ENCODE measurements around the gene CT47B1. TPM values are rescaled to one million over a fixed set of nuclear protein-coding genes. Genes with fewer than 3 reads are reported as not detected.
"Not testable (repeated sequence)": the region's sequence is repeated elsewhere in the genome, so short reads cannot be mapped to it uniquely, and the experiment has no call there.

The CT47B1 gene
- polyA plus RNA-seq (2014; cell fraction: cytosol; rRNA removed) = not detected in 2 replicates
- polyA plus RNA-seq (2014; cell fraction: nucleus; rRNA removed) = not detected in 2 replicates

DNA sequence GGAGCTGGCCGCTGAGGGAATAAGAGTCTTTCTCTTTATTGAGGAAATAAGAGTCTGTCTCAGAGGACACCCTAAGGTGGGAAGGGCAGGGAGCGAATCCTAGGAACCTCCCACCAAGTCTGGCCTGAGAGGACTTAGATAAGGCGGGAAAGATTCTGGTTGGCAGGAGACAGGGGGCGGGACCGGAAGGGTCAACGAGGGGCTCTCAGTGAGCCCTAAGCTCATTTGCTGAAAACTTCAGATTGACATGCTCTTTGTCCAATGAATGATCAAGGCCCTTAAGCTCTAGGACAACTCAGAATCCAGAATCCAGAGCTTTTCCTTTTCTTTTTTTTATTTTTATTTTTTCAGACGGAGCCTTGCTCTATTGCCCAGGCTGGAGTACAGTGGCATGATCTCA, at the start of gene CT47B1:
Gene CT47B1, minus strand, starts transcription at position 101 of the 400 bp plus-strand sequence. CDS start 196 bp downstream, outside the sequence.
- not testable (repeated sequence) for DNase-seq (ENCODE audit: low spot score)

DNA sequence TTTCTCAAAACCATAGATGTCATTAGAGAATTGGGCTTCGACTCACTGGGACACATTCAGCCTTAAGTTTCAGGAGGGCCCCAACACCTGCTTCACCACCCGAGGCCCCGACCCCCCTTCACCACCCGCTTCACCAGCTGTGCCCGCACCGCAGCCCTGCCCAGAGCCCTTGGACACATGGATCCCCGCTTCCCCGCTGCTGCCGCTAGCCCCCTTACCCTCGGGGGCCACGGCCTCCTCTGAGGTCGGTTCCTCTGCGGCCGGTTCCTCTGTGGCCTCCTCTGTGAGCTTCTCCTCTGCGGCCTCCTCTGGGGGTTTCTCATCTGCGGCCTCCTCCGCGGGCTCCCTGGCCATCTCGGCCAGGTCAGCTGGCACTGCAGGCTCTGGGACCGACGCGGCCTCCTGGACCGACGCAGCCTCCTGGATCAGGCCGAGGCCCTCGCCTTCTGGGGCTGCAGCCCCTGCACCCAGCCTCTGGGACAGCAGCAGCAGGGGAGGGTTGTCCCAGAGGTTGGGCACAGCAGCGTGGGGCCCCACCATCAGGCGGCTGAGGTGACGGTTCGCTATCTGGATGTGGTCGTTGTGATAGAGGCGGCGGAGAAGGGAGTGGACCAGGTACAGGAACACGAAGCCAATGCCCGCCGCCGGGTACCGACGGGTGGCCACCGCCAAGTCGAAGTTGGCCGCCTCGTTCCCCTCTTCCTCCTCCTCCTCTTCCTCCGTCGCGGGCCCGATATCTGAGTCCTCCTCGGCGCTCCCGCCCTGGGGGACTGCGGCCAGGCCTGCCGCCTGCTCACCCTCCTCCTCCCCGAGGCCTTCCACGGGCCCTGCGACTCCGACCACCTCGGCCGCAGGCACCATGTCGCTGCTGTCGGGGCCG, 748 bp downstream of the CT47B1 start:
- no peak for DNase-seq (ENCODE audit: low spot score)

DNA sequence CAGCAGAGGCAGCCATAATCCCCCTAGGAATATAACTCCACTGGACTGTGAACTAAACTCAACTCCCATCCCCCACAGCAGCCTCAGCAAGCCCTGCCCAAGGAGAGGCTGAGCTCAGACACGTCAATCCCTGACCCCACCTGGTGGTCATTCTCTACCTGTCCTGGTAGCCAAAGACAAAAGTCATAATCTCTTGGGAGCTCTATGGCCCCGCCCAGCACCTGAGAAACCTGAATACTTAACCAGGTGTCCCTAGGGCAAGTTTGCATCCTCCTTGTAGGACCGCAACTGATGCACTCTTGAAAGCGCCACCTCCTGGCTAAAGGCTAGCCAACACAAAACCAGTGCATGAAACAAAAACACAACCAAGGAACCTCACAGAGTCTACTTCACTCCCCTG, 18.4 kb downstream of the CT47B1 start:
- no peak for DNase-seq (ENCODE audit: low spot score)

DNA sequence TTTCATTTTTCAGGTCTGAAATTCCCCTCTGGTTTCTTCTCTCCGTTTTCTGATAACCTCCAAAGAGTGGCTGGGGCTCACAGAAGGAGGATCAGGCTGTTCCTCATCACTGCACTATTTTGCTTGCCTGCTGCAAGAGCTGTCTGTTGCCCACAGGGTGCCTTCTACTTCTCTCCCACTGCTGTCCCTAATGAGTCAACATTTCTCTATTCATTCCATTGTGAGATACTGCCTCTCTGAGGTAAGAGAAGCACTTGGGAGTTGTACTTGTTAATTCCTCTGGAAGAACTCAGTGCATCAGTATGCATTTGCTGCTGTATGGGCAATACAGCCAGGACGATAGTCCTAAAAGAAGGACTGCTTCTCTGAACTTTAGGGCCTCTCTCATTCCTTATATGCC, 34.8 kb downstream of the CT47B1 start:
- DNase-seq (ENCODE audit: low spot score) = no peak

DNA sequence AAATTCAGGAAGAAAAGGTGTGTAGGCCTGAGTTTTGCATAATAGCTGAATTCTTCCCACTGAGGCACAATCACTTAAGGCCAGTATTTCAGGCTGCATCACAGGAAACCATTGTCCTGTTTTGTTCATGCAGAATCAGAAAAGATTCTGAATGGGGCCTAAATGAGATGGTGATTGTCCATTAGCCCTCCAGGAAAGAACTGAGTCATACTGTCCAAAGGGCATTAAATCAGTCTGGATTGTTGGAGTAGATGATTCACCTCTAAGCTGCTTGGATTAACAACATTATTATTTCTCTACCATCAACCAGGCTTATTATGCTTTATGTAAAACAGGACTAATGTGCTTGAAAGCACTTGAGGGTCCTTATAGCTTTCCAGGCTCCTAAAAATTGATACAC, 36.2 kb downstream of the CT47B1 start:
- no peak for DNase-seq (ENCODE audit: low spot score)

DNA sequence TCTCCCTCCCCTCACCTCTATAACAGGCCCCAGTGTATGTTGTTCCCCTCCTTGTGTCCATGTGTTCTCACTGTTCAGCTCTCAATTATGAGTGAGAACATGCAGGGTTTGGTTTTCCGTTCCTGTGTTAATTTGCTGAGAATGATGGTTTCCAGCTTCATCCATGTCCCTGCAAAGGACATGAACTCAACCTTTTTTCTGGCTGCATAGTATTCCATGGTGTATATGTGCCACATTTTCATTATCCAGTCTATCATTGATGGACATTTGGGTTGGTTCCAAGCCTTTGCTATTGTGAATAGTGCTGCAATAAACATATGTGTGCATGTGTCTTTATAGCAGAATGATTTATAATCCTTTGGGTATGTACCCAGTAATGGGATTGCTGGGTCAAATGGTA, 48.5 kb downstream of the CT47B1 start:
- DNase-seq (ENCODE audit: low spot score) = not testable (repeated sequence)

DNA sequence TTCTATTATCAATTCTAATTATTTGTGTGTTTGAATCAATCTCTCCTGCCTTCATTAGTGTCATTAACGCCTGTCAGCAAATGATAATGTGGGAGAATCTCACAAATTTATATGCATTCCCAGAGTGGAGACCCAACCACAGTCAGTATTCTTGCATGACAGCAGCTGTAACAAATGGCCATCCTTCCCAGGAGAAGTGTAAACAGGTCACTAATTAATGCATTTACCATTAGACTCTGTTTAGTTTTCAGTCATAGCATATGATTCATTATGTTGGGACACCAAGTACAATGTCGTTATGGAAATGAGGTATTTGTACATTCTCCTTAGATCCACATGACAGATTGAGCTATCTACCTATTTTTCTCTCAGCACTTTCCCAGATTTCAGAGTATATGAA, 50.5 kb downstream of the CT47B1 start:
- no peak for DNase-seq (ENCODE audit: low spot score)

DNA sequence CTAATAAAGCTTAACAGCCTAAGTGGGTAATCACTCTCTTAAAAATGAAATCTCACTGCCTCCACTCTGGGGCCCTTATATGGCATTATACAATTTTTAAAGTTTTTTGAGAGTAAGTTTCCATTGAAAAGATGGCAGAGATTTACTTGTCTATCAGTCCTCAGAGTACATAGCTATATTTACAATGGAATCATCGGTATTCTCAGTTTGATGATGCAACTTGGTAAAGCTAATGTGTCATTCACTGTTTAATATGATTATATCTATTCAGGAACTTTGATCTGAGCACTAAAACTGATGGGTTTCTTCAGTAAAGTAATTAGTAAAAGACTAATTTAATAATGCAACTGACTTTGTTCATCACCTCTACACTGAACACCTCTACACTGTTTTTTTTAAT, 51.6 kb downstream of the CT47B1 start:
- no peak for DNase-seq (ENCODE audit: low spot score)

DNA sequence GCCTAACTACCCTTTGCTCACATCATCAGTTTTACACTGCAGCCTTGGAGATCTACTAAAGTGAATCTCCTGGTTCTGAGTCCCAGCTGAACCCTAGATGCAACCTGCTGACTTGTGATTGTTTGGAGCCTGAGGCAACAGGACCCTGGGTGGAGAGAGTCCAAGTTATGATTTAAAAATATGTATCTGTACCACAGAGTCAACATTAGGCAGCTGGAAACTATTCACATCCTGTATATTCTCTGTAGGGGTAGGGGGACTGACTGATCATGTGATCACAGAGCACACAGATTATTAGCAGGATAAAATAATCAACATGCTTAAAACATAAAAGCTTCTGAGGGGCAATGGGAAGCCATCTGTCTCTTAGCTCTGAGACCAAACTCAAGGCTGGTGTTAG, 52.1 kb downstream of the CT47B1 start:
- no peak for DNase-seq (ENCODE audit: low spot score)

Small RNA genes lying within 50 kb of the gene (small RNA-seq; reads per million reads assigned to genes)
- gene AC008162.1 = 0 reads per million in 2 experiments
